Measurements from ENCODE around the gene MBNL1. TPM values are rescaled to one million over a fixed set of nuclear protein-coding genes. Genes with fewer than 3 reads are reported as not detected.

MBNL1 gene
- total RNA-seq, 3 donors from 2014 or later: 314 to 702 (median 353) TPM

- no peaks in the 10 kb centered on the region for H3K9me3 ChIP-seq
- no peak for DNase-seq (ENCODE audit: low spot score in 2 of 2)
- H3K27me3 ChIP-seq: no peaks in the 10 kb centered on the region
- peaks cover 0 to 16% of the 10 kb centered on the region in 2 donors for H3K4me1 ChIP-seq
- intact Hi-C loops (cut with DNase I; ENCODE audit: low total_unique reads): no loop called here
- H3K36me3 ChIP-seq: no peaks in the 10 kb centered on the region
- H3K4me3 ChIP-seq: no peak overlapping the region
- TF ChIP-seq CTCF (IDR thresholded peaks at IDR 0.05): no peak
- TF ChIP-seq POLR2AphosphoS5 (IDR thresholded peaks at IDR 0.05): no peak
- no peak for TF ChIP-seq POLR2A (IDR thresholded peaks at IDR 0.05)
- H3K27ac ChIP-seq: no peak overlapping the region
Observed at GRCh38 chr3:152386208-152386607, 117.5 kb downstream of the MBNL1 start.

GRCh38 chr3:152388631-152389030 lies 119.9 kb downstream of the MBNL1 start:
- H3K4me1 ChIP-seq: peaks cover 0 to 16% of the 10 kb centered on the region in 2 donors
- no peaks in the 10 kb centered on the region for H3K27me3 ChIP-seq
- no peak overlapping the region for H3K27ac ChIP-seq
- H3K9me3 ChIP-seq: no peaks in the 10 kb centered on the region
- intact Hi-C loops (cut with DNase I; ENCODE audit: low total_unique reads): no loop called here
- TF ChIP-seq CTCF (IDR thresholded peaks at IDR 0.05): no peak
- no peak for TF ChIP-seq POLR2AphosphoS5 (IDR thresholded peaks at IDR 0.05)
- no peak for TF ChIP-seq POLR2A (IDR thresholded peaks at IDR 0.05)
- no peaks in the 10 kb centered on the region for H3K36me3 ChIP-seq
- no peak overlapping the region for H3K4me3 ChIP-seq
- no peak for DNase-seq (ENCODE audit: low spot score in 2 of 2)

DNA sequence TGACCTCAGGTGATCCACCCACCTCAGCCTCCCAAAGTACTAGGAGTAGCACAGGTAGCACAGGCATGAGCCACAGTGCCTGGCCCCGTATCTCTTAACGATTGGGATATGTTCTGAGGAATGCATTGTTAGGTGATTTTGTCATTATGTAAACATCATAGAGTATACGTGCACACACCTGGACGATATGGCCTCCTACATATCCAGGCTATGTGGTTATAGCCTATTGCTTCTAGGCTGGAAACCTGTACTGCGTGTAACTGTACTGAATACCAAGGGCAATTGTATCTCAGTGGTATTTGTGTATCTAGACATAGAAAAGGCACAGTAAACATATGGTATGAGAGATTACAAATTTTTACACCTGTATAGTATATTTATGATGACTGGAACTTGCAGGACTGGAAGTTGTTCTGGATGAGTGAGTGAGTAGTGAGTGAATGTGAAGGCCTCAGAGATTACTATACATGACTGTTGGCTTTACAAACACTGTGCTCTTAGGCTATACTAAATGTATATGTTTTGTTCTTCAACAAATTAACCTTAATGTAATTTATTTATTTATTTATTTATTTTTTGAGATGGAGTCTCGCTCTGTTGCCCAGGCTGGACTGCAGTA lies 120.7 kb downstream of the MBNL1 start:
- H3K4me1 ChIP-seq: peaks cover 0 to 10% of the 10 kb centered on the region in 2 donors
- H3K36me3 ChIP-seq: no peaks in the 10 kb centered on the region
- no peaks in the 10 kb centered on the region for H3K9me3 ChIP-seq
- DNase-seq (ENCODE audit: low spot score in 2 of 2): no peak
- no peaks in the 10 kb centered on the region for H3K27me3 ChIP-seq
- no peak overlapping the region for H3K27ac ChIP-seq
- no peak overlapping the region for H3K4me3 ChIP-seq
- intact Hi-C loops (cut with DNase I; ENCODE audit: low total_unique reads): no loop called here
- TF ChIP-seq POLR2A (IDR thresholded peaks at IDR 0.05): no peak
- no peak for TF ChIP-seq CTCF (IDR thresholded peaks at IDR 0.05)
- no peak for TF ChIP-seq POLR2AphosphoS5 (IDR thresholded peaks at IDR 0.05)

GRCh38 chr3:152390647-152391046 lies 121.9 kb downstream of the MBNL1 start:
- Histone ChIP-seq H3K4me3 (no peak overlapping the region), H3K27me3 (no peaks in the 10 kb centered on the region), H3K27ac (no peak overlapping the region), H3K9me3 (no peaks in the 10 kb centered on the region), H3K36me3 (no peaks in the 10 kb centered on the region), H3K4me1 (no peaks in the 10 kb centered on the region)
- intact Hi-C loops (cut with DNase I; ENCODE audit: low total_unique reads): no loop called here
- DNase-seq (ENCODE audit: low spot score in 2 of 2): no peak
- TF ChIP-seq POLR2AphosphoS5 (IDR thresholded peaks at IDR 0.05) (no peak), CTCF (IDR thresholded peaks at IDR 0.05) (no peak), POLR2A (IDR thresholded peaks at IDR 0.05) (no peak)

DNA sequence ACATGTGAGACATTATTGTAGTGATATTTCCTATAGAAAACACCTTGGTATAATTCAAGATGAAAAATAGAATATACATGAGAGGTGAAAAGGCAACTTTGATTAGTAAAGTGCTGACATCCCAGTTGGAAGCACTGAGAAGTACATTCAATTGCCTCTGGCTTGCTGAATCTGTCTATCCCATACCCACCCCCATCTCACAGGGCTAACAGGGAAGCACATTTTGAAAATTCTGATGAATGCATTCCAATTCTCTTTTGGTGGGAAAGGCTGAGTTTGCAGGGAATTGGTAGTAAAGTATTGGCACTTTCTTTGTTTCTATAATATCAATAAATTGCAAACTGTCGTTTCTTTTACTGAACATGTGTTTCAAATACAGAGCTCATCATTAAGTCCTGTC lies 122.9 kb downstream of the MBNL1 start:
- intact Hi-C loops (cut with DNase I; ENCODE audit: low total_unique reads): no loop called here
- H3K27ac ChIP-seq: no peak overlapping the region
- no peaks in the 10 kb centered on the region for H3K4me1 ChIP-seq
- TF ChIP-seq POLR2AphosphoS5 (IDR thresholded peaks at IDR 0.05) (no peak), CTCF (IDR thresholded peaks at IDR 0.05) (no peak), POLR2A (IDR thresholded peaks at IDR 0.05) (no peak)
- no peaks in the 10 kb centered on the region for H3K9me3 ChIP-seq
- H3K4me3 ChIP-seq: no peak overlapping the region
- no peaks in the 10 kb centered on the region for H3K36me3 ChIP-seq
- H3K27me3 ChIP-seq: no peaks in the 10 kb centered on the region
- DNase-seq (ENCODE audit: low spot score in 2 of 2): no peak

All from breast epithelium (tissue), 4 donors.